ENCODE data around the gene RBM43.
A peak's percentile ranks its signal among the peaks of the same experiment; 100 is the strongest.
"Not testable (repeated sequence)": the region's sequence is repeated elsewhere in the genome, so short reads cannot be mapped to it uniquely, and the experiment has no call there.

The RBM43 gene

GRCh38 chr2:151268085-151268484 lies 6.4 kb upstream of the RBM43 start:
- DNase-seq (ENCODE audit: low read depth): no peak

GRCh38 chr2:151267537-151267936 lies 5.9 kb upstream of the RBM43 start:
- no peak for DNase-seq (ENCODE audit: low read depth)

DNA sequence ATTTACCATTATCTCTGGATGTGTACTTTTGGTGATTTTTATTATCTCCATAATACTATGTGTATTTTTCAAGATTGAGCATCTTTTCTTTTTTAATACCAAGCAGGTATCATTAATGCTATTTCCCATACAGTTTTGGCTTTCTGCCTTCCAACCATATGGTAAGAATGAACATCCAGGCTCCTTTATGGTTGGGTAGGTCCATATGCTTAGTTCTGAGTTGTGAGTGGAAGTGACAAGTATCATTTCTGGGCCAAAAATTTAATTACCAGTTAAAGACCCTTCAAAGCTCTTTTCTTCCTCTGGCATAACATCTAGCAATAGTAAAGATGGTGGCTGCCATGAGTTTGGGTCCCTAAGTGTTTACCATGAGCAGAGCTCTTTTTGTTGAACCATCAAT lies 4.3 kb upstream of the RBM43 start:
- no peak for DNase-seq (ENCODE audit: low read depth)

DNA sequence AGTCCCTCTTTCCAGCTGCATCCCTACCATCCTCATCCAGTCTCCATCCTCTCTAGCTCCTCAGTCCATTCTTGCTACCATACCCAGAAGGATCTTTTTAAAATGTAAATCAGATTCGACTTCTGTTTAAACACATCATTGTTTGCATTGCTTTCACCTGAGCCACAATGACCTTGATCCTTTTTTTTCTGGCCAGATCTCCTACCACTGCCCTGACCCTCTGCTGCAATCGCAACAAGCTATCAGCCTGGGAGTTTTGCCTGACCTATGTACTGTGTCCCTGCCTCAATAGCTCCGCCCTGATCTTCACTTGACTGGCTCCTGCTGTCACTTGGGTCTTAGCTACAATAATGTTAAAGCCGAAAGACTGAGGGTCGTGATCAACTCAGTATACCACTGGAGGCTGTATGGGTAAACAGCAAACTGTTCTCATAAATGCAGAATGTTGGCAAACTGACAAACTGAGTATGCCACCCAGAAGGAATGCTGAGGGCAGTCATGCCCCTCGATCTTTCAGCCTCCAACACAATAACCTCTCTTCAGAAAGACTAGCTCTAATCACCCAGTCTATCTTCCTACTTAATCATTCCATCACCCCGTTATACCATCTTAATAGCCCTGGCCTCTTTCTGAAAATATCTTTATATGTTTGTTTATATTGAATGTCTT lies 2.6 kb upstream of the RBM43 start:
- no peak for DNase-seq (ENCODE audit: low read depth)

GRCh38 chr2:151262629-151263028 lies 966 bp upstream of the RBM43 start:
- no peak for DNase-seq (ENCODE audit: low read depth)

DNA sequence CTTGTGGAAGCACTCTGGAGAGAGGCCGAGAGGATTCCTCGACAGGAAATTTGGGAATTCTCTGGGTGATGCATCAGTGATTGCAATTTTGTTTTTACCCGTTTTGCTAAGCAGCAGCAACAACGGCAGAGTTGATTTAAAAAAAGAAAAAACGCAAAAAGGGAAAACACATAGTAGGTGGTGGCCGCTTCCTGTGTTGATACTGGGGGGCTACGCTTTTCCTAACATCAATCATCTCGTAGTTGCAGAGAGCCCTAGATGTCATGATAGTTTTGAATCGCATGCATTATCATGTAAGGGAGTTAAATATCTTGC lies 271 bp upstream of the RBM43 start:
- no peak for DNase-seq (ENCODE audit: low read depth)

- DNase-seq (ENCODE audit: low read depth): no peak
Observed at GRCh38 chr2:151260573-151261230, 961 bp downstream of the RBM43 start.

- no peak for DNase-seq (ENCODE audit: low read depth)
Observed at GRCh38 chr2:151258121-151258520, 3.5 kb downstream of the RBM43 start.

DNA sequence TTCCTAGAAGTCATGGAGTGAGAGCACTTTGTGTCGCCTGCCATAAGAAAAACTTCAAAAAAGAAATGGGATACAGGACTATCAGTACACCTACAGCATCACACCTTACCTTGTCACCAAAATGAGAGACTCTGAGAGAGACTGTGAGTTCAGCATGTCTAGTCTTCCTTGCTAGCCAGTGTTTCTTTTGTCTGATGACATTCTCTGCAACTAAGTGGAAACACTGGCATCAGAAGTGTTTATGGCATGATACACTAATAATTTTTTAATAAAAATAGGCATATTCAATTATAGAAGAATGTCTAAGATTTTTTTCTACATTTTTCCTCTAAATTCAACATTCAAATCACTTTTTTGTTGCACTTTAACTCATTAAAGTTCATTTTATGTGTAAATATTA lies 9.0 kb downstream of the RBM43 start:
- no peak for DNase-seq (ENCODE audit: low read depth)

- DNase-seq (ENCODE audit: low read depth): no peak
Observed at GRCh38 chr2:151251012-151251411, 10.7 kb downstream of the RBM43 start.

DNA sequence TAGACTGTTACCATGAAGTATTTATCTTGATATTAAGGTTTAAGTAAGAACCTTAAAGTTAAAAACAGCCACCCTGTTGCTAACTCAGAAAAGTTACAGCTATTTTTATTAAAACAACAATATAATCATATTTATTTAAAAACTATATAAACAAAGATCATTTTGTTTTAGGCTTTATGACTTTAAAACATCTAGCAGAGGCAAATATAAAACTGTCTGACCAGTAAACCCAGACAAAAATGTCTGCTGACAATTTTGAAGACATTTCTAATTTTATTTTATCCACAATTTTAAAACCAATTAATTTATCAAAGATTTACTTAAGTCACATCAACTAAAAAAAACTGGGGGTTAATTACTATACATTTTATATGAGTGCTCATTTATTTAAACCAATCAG lies 14.2 kb downstream of the RBM43 start:
- no peak for DNase-seq (ENCODE audit: low read depth)

- no peak for DNase-seq (ENCODE audit: low read depth)
Observed at GRCh38 chr2:151246152-151246551, 15.5 kb downstream of the RBM43 start.

GRCh38 chr2:151243468-151243867 lies 18.2 kb downstream of the RBM43 start:
- no peak for DNase-seq (ENCODE audit: low read depth)

GRCh38 chr2:151241224-151241623 lies 20.4 kb downstream of the RBM43 start:
- DNase-seq (ENCODE audit: low read depth): no peak

- no peak for DNase-seq (ENCODE audit: low read depth)
Observed at GRCh38 chr2:151240433-151240832, 21.2 kb downstream of the RBM43 start.

DNA sequence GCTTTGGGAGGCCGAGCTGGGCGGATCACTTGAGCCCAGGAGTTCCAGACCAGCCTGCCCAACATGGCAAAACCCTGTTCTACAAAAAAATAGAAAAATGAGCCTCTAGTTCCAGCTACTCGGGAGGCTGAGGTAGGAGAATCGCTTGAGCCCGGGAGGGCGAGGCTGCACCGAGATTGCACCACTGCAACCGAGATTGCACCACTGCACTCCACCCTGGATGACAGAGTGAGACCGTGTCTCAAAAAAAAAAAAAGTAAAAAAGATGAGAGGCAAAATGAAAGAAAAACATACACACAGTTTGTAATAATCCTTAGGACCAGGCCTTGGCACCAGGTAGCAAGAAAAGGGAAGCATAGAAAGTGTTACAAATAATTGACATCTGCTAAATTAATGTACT lies 22.0 kb downstream of the RBM43 start:
- no peak for DNase-seq (ENCODE audit: low read depth)

GRCh38 chr2:151238527-151239487 lies 22.9 kb downstream of the RBM43 start:
- DNase-seq (ENCODE audit: low read depth): peak; percentile 10

DNA sequence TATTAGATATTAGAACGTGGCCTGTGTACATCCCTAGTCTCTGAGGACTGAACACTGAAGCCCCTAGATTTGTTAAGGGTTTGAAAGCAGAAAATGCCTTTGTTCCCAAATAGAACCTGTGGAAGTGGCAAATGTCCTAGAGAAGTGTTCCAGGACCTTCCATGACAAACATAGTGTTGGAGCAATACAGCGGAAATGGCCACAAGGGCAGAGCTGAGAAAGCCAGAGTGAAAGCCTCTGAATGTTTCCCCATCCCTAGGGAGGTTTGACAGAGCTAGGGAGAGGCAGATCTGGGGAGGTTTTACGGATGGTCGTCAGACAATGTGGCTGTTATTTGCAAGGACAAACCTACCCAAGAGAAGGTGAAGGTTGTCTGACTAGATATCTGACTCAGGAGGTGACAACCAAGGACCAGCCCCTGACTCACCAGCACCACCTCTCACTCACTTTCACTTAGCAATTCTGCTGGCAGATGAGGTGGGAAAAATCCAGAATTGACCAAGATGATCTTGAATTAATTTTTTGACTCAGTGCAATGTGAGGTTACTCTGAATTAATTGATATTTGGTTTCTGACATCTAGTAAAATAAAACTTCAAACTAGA lies 24.1 kb downstream of the RBM43 start:
- DNase-seq (ENCODE audit: low read depth): no peak

DNA sequence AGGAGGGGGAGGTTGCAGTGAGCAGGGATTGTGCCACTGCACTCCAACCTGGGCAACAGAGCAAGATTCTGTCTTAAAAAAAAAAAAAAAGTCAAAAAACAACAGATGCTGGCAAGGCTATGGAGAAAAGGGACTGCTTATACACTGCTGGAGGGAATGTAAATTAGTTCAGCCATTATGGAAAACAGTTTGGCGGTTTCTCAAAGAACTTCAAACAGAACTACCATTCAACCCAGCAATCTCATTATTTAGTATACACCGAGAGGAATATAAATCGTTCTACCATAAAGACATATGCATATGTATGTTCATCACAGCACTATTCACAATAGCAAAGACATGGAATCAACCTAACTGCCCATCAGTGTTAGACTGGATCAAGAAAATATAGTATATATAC lies 27.9 kb downstream of the RBM43 start:
- DNase-seq (ENCODE audit: low read depth): not testable (repeated sequence)

- DNase-seq (ENCODE audit: low read depth): not testable (repeated sequence)
Observed at GRCh38 chr2:151233288-151233687, 28.4 kb downstream of the RBM43 start.

DNA sequence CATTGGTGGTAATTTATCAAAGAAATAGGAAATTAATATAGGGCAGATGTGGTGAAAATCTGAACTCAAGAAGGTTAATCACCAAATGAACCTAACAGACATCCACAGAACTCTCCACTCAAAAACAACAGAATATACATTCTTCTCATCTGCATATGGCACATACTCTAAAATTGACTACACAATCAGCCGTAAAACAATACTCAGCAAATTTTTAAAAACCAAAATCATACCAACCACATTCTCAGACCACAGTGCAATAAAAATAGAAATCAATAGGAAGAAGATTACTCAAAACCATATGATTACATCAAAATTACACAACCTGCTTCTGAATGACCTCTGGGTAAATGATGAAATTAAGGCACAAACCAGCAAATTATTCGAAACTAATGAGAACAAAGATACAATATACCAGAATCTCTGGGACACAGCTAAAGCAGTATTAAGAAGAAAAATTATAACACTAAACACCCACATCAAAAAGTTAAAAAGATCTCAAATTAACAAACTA lies 31.0 kb downstream of the RBM43 start:
- DNase-seq (ENCODE audit: low read depth): no peak

- DNase-seq (ENCODE audit: low read depth): no peak
Observed at GRCh38 chr2:151228847-151229512, 32.7 kb downstream of the RBM43 start.
